ENCODE measurements around the gene ID1. TPM values are rescaled to one million over a fixed set of nuclear protein-coding genes. Genes with fewer than 3 reads are reported as not detected.
A peak's percentile ranks its signal among the peaks of the same experiment; 100 is the strongest.
"Not testable (repeated sequence)": the region's sequence is repeated elsewhere in the genome, so short reads cannot be mapped to it uniquely, and the experiment has no call there.

Gene ID1
- total RNA-seq, 1 experiment from 2014 or later = 35.7 TPM

DNA sequence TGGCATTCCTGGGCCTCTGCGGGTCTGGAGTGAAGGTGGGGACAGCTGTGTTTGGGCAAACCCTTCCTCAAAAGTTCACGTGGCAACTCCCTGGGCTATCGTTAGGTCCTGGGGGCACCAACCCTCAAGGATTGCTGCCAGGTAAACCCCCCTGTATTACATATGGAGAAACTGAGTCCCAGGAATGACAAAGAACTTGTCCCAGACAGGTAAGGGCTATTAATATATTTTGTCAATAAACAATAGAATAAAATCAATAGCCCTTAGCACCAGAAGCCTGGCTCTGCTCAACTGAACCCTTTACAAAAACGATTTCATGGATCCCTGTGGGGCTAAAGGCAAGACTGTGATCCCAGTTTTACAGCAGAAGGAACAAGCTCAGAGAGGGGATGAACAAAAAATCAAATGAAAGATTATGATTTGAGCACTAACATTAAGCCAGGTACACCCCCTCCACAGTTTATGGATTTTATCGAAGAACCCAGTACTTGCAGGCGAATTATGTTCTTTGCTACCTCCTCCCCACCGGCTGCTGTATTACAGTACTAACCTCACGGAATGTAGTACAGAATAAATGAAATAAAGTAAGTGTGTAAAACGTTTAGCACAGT is 2.7 kb downstream of the ID1 start:
- peak overlapping the region; percentile 12 for H3K27ac Mint-ChIP-seq (ENCODE audit: low read depth, unreplicated experiment)
- BruUV-seq (replicated peaks) = no TSS peak
- DNase-seq (ENCODE audit: unreplicated experiment) = peak; percentile 49
- H3K9me3 Mint-ChIP-seq (ENCODE audit: unreplicated experiment) = no peaks in the 10 kb centered on the region
- intact Hi-C loops (cut with micrococcal nuclease) = loop anchor here (2.0 kb wide), 1 partner anchor 15 kb away; no protein-coding TSS in a partner anchor
- H3K27me3 Mint-ChIP-seq (ENCODE audit: insufficient read depth, unreplicated experiment) = no peaks in the 10 kb centered on the region
- H3K4me1 Mint-ChIP-seq (ENCODE audit: insufficient read depth, unreplicated experiment) = peaks cover 24% of the 10 kb centered on the region
- peak overlapping the region; percentile 88 for H3K4me3 Mint-ChIP-seq (ENCODE audit: unreplicated experiment)
- H3K36me3 Mint-ChIP-seq (ENCODE audit: insufficient read depth, unreplicated experiment) = peaks cover 14% of the 10 kb centered on the region
- TF ChIP-seq, protein P1, sequence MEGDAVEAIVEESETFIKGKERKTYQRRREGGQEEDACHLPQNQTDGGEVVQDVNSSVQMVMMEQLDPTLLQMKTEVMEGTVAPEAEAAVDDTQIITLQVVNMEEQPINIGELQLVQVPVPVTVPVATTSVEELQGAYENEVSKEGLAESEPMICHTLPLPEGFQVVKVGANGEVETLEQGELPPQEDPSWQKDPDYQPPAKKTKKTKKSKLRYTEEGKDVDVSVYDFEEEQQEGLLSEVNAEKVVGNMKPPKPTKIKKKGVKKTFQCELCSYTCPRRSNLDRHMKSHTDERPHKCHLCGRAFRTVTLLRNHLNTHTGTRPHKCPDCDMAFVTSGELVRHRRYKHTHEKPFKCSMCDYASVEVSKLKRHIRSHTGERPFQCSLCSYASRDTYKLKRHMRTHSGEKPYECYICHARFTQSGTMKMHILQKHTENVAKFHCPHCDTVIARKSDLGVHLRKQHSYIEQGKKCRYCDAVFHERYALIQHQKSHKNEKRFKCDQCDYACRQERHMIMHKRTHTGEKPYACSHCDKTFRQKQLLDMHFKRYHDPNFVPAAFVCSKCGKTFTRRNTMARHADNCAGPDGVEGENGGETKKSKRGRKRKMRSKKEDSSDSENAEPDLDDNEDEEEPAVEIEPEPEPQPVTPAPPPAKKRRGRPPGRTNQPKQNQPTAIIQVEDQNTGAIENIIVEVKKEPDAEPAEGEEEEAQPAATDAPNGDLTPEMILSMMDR (IDR thresholded peaks at IDR 0.05; ENCODE audit: unreplicated experiment) = no peak
- ChIA-PET POLR2A (interaction anchor here (0.6 to 19.7 kb wide), 14 partner anchors 12 to 301 kb away, joined by 3 to 1321 read pairs (median 14); partner anchors contain the start of genes BCL2L1, HM13 and TPX2), CTCF (interaction anchor here (1.4 to 25.4 kb wide), 7 partner anchors 12 to 115 kb away, joined by 3 to 1902 read pairs (median 6); partner anchors contain the start of gene BCL2L1)

DNA sequence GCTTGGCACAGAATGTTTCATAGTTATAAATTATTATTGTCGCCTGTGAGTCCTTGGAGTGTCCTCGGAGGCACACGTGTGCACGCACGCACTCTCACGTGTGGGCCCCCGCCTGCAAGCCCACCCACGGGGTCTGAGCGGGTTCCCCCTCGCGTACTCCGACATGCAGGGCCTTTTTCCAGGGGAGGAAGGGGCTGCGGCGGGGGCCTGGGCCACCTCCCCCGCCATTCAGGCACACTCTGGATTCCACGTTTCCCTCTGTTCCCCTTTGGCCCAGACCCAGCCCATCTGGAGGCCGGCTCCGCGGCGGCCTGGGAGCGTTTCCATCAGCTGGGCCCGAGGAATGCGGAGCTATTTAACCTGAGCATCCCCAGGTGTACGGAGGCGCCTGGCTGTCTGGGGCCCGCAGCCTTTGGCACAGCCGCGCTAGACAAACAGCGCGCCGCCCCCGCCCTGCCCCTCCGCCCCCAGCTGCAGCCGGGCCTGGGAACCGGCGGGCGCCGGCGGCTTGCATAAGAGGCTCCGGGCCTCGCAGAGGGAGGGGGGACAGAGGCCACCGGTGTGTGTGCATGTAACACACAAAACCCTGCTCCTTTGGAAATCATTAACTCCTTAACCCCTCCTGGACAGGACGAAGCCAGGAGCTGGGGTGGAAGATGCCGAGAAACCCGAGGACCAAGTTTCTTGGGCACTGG is 3.3 kb downstream of the ID1 start:
- no TSS peak for BruUV-seq (replicated peaks)
- H3K9me3 Mint-ChIP-seq (ENCODE audit: unreplicated experiment) = no peaks in the 10 kb centered on the region
- H3K4me1 Mint-ChIP-seq (ENCODE audit: insufficient read depth, unreplicated experiment) = peaks cover 20% of the 10 kb centered on the region
- TF ChIP-seq, protein P1 (IDR thresholded peaks at IDR 0.05; ENCODE audit: unreplicated experiment) = no peak
- intact Hi-C loops (cut with micrococcal nuclease) = no loop called here
- no peaks in the 10 kb centered on the region for H3K27me3 Mint-ChIP-seq (ENCODE audit: insufficient read depth, unreplicated experiment)
- DNase-seq (ENCODE audit: unreplicated experiment) = peak; percentile 96
- ChIA-PET CTCF (interaction anchor here (0.6 to 25.4 kb wide), 10 partner anchors 12 to 114 kb away, joined by 3 to 1902 read pairs (median 4); partner anchors contain the start of gene BCL2L1), POLR2A (interaction anchor here (0.6 to 19.7 kb wide), 12 partner anchors 12 to 301 kb away, joined by 3 to 1321 read pairs (median 26); partner anchors contain the start of genes BCL2L1, HM13 and TPX2)
- H3K4me3 Mint-ChIP-seq (ENCODE audit: unreplicated experiment) = peak overlapping the region; percentile 39
- peaks cover 17% of the 10 kb centered on the region for H3K36me3 Mint-ChIP-seq (ENCODE audit: insufficient read depth, unreplicated experiment)
- no peak overlapping the region for H3K27ac Mint-ChIP-seq (ENCODE audit: low read depth, unreplicated experiment)

DNA sequence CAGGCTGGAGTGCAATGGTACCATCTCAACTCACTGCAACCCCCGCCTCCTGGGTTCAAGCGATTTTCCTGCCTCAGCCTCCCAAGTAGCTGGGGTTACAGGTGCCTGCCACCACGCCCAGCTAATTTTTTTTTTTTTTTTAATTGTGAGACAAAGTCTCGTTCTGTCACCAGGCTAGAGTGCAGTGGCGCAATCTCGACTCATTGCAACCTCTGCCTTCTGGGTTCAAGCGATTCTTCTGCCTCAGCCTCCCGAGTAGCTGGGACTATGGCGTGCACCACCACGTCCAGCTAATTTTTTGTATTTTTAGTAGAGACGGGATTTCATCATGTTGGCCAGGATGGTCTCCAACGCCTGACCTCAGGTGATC is 7.2 kb downstream of the ID1 start:
- H3K4me3 Mint-ChIP-seq (ENCODE audit: unreplicated experiment); H3K27me3 Mint-ChIP-seq (ENCODE audit: insufficient read depth, unreplicated experiment); H3K9me3 Mint-ChIP-seq (ENCODE audit: unreplicated experiment); BruUV-seq (replicated peaks); DNase-seq (ENCODE audit: unreplicated experiment); H3K27ac Mint-ChIP-seq (ENCODE audit: low read depth, unreplicated experiment); H3K36me3 Mint-ChIP-seq (ENCODE audit: insufficient read depth, unreplicated experiment); H3K4me1 Mint-ChIP-seq (ENCODE audit: insufficient read depth, unreplicated experiment): not testable (repeated sequence)
- intact Hi-C loops (cut with micrococcal nuclease) = loop anchor here (1.0 to 2.0 kb wide), 5 partner anchors 19 to 151 kb away; no protein-coding TSS in a partner anchor
- CTCF ChIA-PET = interaction anchor here (0.6 to 25.4 kb wide), 60 partner anchors 9 to 355 kb away, joined by 3 to 1902 read pairs (median 6); partner anchors contain the start of genes BCL2L1, DEFB115, FOXS1 and HM13
- POLR2A ChIA-PET = interaction anchor here (0.6 to 19.7 kb wide), 17 partner anchors 8 to 136 kb away, joined by 3 to 1321 read pairs (median 5); partner anchors contain the start of genes HM13 and TPX2

DNA sequence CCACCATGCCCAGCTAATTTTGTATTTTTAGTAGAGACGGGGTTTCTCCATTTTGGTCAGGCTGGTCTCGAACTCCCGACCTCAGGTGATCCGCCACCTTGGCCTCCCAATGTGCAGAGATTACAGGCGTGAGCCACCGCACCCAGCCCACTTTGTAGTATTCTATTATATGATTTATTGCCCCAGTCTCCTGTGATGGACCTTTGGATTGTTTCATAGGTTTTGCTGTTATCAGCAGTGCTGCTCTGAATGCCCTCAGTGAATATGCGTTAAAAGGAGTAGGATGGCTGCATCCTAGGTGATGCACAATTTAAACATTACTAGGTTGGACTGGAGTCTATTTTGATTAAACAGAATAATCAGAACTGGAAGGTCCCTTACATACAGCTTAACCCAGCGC is 10.3 kb downstream of the ID1 start:
- ChIA-PET CTCF (interaction anchor here (25.4 kb wide), 1 partner anchor 50 kb away, joined by 1902 read pairs; no protein-coding TSS in a partner anchor), POLR2A (interaction anchor here (0.9 to 19.7 kb wide), 2 partner anchors 22 to 50 kb away, joined by 3 to 1321 read pairs; no protein-coding TSS in a partner anchor)
- Mint-ChIP-seq H3K36me3 (ENCODE audit: insufficient read depth, unreplicated experiment) (peaks cover 8% of the 10 kb centered on the region), H3K4me3 (ENCODE audit: unreplicated experiment) (no peak overlapping the region), H3K4me1 (ENCODE audit: insufficient read depth, unreplicated experiment) (peaks cover 2% of the 10 kb centered on the region), H3K27me3 (ENCODE audit: insufficient read depth, unreplicated experiment) (no peaks in the 10 kb centered on the region), H3K27ac (ENCODE audit: low read depth, unreplicated experiment) (no peak overlapping the region), H3K9me3 (ENCODE audit: unreplicated experiment) (no peaks in the 10 kb centered on the region)
- TF ChIP-seq, protein P1 (IDR thresholded peaks at IDR 0.05; ENCODE audit: unreplicated experiment) = no peak
- DNase-seq (ENCODE audit: unreplicated experiment) = no peak
- BruUV-seq (replicated peaks) = no TSS peak
- intact Hi-C loops (cut with micrococcal nuclease) = no loop called here
